ENCODE results near the gene FAIM.

DNA sequence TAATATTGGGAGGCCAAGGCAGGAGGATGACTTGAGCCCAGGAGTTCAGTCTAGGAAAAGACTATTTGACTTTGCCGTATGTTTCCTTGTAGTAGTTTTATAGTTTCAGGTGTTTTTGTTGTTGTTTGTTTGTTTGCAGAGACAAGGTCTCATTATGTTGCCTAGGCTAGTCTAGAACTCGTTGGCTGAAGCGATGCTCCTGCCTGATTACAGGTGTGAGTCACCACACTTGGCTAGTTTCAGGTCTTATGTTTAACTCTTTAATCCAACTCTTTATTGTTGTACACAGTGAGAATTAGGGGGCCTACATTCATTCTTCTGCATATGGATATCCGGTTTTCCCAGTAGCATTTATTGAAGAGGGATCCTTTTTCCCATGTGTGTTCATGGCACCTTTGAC lies 32.0 kb downstream of the FAIM start:
- TF ChIP-seq ZNF274 (IDR thresholded peaks at IDR 0.05; ENCODE audit: low read depth, low read length) (no peak), YY1 (IDR thresholded peaks at IDR 0.05; ENCODE audit: insufficient read depth, insufficient read length) (no peak), SUZ12 (IDR thresholded peaks at IDR 0.05; ENCODE audit: extremely low read depth, insufficient read depth, insufficient read length) (no peak)
